ENCODE data around the gene SPRR5.

DNA sequence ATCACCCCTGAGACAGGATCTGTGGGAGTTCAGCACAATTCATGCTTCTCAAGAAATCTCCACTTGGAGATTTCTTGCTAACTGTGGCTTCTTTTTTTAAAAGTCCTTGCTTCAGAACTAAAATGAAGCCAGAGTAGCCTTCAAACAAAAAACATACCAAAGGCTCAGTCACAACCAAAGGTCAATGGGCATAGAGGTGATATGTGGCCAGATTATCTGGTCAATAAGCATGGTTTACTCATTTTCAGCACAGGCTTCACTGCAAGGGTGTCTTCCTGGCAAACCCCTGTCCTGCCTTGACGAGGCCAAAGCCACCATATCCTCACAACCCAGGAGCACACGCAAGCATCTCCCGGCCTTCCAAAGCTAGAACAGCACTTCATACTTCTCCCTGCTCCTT, 12.3 kb downstream of the SPRR5 start:
- TF ChIP-seq, protein P1, sequence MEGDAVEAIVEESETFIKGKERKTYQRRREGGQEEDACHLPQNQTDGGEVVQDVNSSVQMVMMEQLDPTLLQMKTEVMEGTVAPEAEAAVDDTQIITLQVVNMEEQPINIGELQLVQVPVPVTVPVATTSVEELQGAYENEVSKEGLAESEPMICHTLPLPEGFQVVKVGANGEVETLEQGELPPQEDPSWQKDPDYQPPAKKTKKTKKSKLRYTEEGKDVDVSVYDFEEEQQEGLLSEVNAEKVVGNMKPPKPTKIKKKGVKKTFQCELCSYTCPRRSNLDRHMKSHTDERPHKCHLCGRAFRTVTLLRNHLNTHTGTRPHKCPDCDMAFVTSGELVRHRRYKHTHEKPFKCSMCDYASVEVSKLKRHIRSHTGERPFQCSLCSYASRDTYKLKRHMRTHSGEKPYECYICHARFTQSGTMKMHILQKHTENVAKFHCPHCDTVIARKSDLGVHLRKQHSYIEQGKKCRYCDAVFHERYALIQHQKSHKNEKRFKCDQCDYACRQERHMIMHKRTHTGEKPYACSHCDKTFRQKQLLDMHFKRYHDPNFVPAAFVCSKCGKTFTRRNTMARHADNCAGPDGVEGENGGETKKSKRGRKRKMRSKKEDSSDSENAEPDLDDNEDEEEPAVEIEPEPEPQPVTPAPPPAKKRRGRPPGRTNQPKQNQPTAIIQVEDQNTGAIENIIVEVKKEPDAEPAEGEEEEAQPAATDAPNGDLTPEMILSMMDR (IDR thresholded peaks at IDR 0.05; ENCODE audit: extremely low read depth in 1 of 2, insufficient read depth in 1 of 2, low read depth in 1 of 2, low read length in 2 of 2) = no peak
- no peak for TF ChIP-seq EZH2 (IDR thresholded peaks at IDR 0.05; ENCODE audit: borderline replicate concordance, low read depth, low read length, severe bottlenecking)

Data from endothelial cell of umbilical vein (primary cell).